B cell (primary cell): Measurements from ENCODE around the gene CCDC6. TPM values are rescaled to one million over a fixed set of nuclear protein-coding genes. Genes with fewer than 3 reads are reported as not detected.

Source experiments
- ATAC-seq: fragments of 200-7000 bp; cut with Tn5 transposase; one replicate; pipeline ENCODE4 v1.10.0; 2021; ENCODE audit warnings: low read depth, mild to moderate bottlenecking, moderate number of reproducible peaks, moderate library complexity
- CTCF ChIA-PET: fragments of 350-600 bp; sonication (Branson Sonifier 250); formaldehyde crosslinking; loops from one replicate; lab custom pipeline; 2021; ENCODE audit warnings: antibody characterized with exemption, inconsistent platforms; lab: Charles Lee
- POLR2A ChIA-PET: fragments of 350-600 bp; sonication (Branson Sonifier 250); formaldehyde crosslinking; loops from one replicate; lab custom pipeline; 2021; ENCODE audit warnings: antibody characterized with exemption; lab: Charles Lee
- DNase-seq: peaks from one replicate; pipeline ENCODE4 v3.0.0; 2013
- H2AFZ ChIP-seq: 2 replicates; pipeline ENCODE4 v1.6.1; 2012; ENCODE audit warnings: mild to moderate bottlenecking, low read depth, low read length; ENCODE audit not compliant: insufficient read depth, poor library complexity, severe bottlenecking
- H3K27ac ChIP-seq, 2 donors: 1 replicate in 1 of 2; 2 replicates in 1 of 2; pipeline ENCODE4 v1.5.1; 2012 to 2013; ENCODE audit warnings: low read length in 2 of 2, mild to moderate bottlenecking in 2 of 2, moderate library complexity in 1 of 2
- H3K27me3 ChIP-seq, 4 experiments: fragments of 200-600 bp in 1 of 4; sonication (generic) in 1 of 4; replicated peaks in 1 of 4; 1 replicate in 2 of 4; 2 replicates in 2 of 4; pipeline versions ENCODE4 v1.6.1 to v1.7.0; 2013 to 2016; ENCODE audit warnings: low read length in 3 of 4, mild to moderate bottlenecking in 2 of 4, mixed read lengths in 1 of 4, moderate library complexity in 1 of 4; ENCODE audit not compliant: insufficient read depth in 4 of 4, control insufficient read depth in 3 of 4; ENCODE audit errors: control extremely low read depth in 1 of 4
- H3K36me3 ChIP-seq, 2 experiments: replicated peaks in 1 of 2; 1 replicate in 1 of 2; 2 replicates in 1 of 2; pipeline versions ENCODE4 v1.6.1 to v1.7.1; 2013; ENCODE audit warnings: low read length in 1 of 2; ENCODE audit not compliant: insufficient read depth in 2 of 2, control insufficient read depth in 1 of 2; ENCODE audit errors: control extremely low read depth in 1 of 2, extremely low read depth in 1 of 2
- H3K4me1 ChIP-seq, 2 donors: fragments of 200-600 bp in 1 of 2; sonication (generic) in 1 of 2; 1 replicate in 1 of 2; 2 replicates in 1 of 2; pipeline versions ENCODE4 v1.5.1 to v1.6.1; 2013 to 2017; ENCODE audit warnings: low read length in 2 of 2; ENCODE audit not compliant: control insufficient read depth in 2 of 2, insufficient read depth in 2 of 2
- H3K4me2 ChIP-seq: replicated peaks from 2 replicates; pipeline ENCODE3; 2012; ENCODE audit warnings: mild to moderate bottlenecking, low read depth, low read length; ENCODE audit not compliant: poor library complexity, severe bottlenecking
- H3K4me3 ChIP-seq, 5 experiments: fragments of 200-600 bp in 1 of 5; sonication (generic) in 1 of 5; 1 replicate in 3 of 5; 2 replicates in 2 of 5; pipeline versions ENCODE4 v1.5.1 to v1.7.0; 2011 to 2016; ENCODE audit warnings: low read length in 4 of 5, mild to moderate bottlenecking in 4 of 5, low read depth in 2 of 5, control low read depth in 1 of 5, moderate library complexity in 1 of 5; ENCODE audit not compliant: insufficient read depth in 1 of 5; ENCODE audit errors: control extremely low read depth in 1 of 5, extremely low read depth in 1 of 5
- H3K79me2 ChIP-seq: fragments of 200-600 bp; sonication (generic); one replicate; pipeline ENCODE4 v1.6.0; 2016; ENCODE audit warnings: low read length; ENCODE audit not compliant: control insufficient read depth, insufficient read depth
- H3K9ac ChIP-seq: fragments of 200-600 bp; sonication (generic); 2 replicates; pipeline ENCODE4 v1.6.1; 2017; ENCODE audit warnings: mild to moderate bottlenecking, low read length, moderate library complexity
- H3K9me3 ChIP-seq, 3 donors: one replicate each; pipeline versions ENCODE4 v1.6.1 to v1.7.1; 2013; ENCODE audit warnings: low read length in 2 of 3; ENCODE audit not compliant: control insufficient read depth in 2 of 3, insufficient read depth in 1 of 3; ENCODE audit errors: control extremely low read depth in 1 of 3
- H4K20me1 ChIP-seq: 2 replicates; pipeline ENCODE4 v1.6.0; 2012; ENCODE audit warnings: mild to moderate bottlenecking, low read length; ENCODE audit not compliant: insufficient read depth, control insufficient read depth, poor library complexity, severe bottlenecking
- H3K27ac Mint-ChIP-seq: one replicate; pipeline ENCODE4 v1.8.0; 2021; ENCODE audit warnings: mixed read lengths
- H3K27me3 Mint-ChIP-seq: one replicate; pipeline ENCODE4 v1.8.0; 2021; ENCODE audit warnings: mixed read lengths
- H3K4me1 Mint-ChIP-seq: one replicate; pipeline ENCODE4 v1.8.0; 2021; ENCODE audit warnings: mixed read lengths
- H3K4me3 Mint-ChIP-seq: one replicate; pipeline ENCODE4 v1.8.0; 2021; ENCODE audit warnings: mixed read lengths
- H3K9me3 Mint-ChIP-seq: one replicate; pipeline ENCODE4 v1.8.0; 2022; ENCODE audit warnings: mixed read lengths; ENCODE audit not compliant: insufficient read depth
- CTCF ChIP-seq: fragments of 200-600 bp; IDR thresholded peaks from one replicate; pipeline ENCODE4 v1.8.0; 2022; ENCODE audit warnings: antibody characterized with exemption, mild to moderate bottlenecking
- EZH2 ChIP-seq: IDR thresholded peaks from 2 replicates; pipeline ENCODE4 v1.6.1; 2012; ENCODE audit warnings: borderline replicate concordance, low read depth, mild to moderate bottlenecking, moderate library complexity, low read length; ENCODE audit not compliant: insufficient read depth, poor library complexity, severe bottlenecking
- WGBS: methylation state at CpG from one replicate; pipeline ENCODE4 v1.1.5; 2013; ENCODE audit warnings: missing lambda C conversion rate; ENCODE audit not compliant: insufficient coverage; 5-methylcytosine and 5-hydroxymethylcytosine counted together
- intact Hi-C: fragments of 100-400 bp; cut with micrococcal nuclease; formaldehyde crosslinking; loops from one replicate; pipeline ENCODE4 v1.10.0; 2022
- polyA plus RNA-seq: library from polyadenylated mRNA; depleted of rRNA; stranded (reverse); fragments of >200 nt; gene quantifications from 2 replicates; pipeline ENCODE4 v1.2.3, GENCODE V29; 2012
- total RNA-seq, 2 donors: library from RNA; stranded (reverse); fragments of 120-200 nt in 1 of 2; gene quantifications; 1 replicate in 1 of 2; 2 replicates in 1 of 2; pipeline versions ENCODE4 v1.2.3 to v1.2.4, GENCODE V29; 2013 to 2022

The CCDC6 gene
- total and polyA plus RNA-seq, 2 donors (not counting 1 experiment from before 2014, with no cell fraction given) = 18.2 to 30.1 TPM

- ChIA-PET POLR2A (interaction anchor here (1.3 kb wide), 1 partner anchor 37 kb away, joined by 5 read pairs; the partner anchor contains the start of gene CCDC6), CTCF (interaction anchor here (4.7 to 6.8 kb wide), 3 partner anchors 34 to 38 kb away, joined by 39 to 175 read pairs (median 70); partner anchors contain the start of gene CCDC6)
- H2AFZ ChIP-seq = no peak overlapping the region
- no peak overlapping the region for H3K9ac ChIP-seq
- no peak for TF ChIP-seq CTCF
- TF ChIP-seq EZH2 = no peak
- H3K27me3 ChIP-seq = no peaks in the 10 kb centered on the region
- Mint-ChIP-seq H3K9me3 (no peaks in the 10 kb centered on the region), H3K27me3 (no peaks in the 10 kb centered on the region), H3K27ac (peak overlapping the region; percentile 54), H3K4me1 (peaks cover 90% of the 10 kb centered on the region), H3K4me3 (no peak overlapping the region)
- intact Hi-C loops = loop anchor here (5.0 to 10.0 kb wide), 2 partner anchors 37 to 336 kb away; no protein-coding TSS in a partner anchor
- H3K4me1 ChIP-seq = peaks cover 40 to 53% of the 10 kb centered on the region in 2 donors
- H4K20me1 ChIP-seq = peaks cover 73% of the 10 kb centered on the region
- no peak overlapping the region for H3K27ac ChIP-seq
- H3K9me3 ChIP-seq = no peaks in the 10 kb centered on the region
- peaks cover 0 to 4% of the 10 kb centered on the region in 2 experiments for H3K36me3 ChIP-seq
- no peak for ATAC-seq
- no peak overlapping the region for H3K4me3 ChIP-seq
- WGBS = 89% methylated on average over 4 of the region's 6 CpGs
- no peak for DNase-seq
- H3K79me2 ChIP-seq = peaks cover 97% of the 10 kb centered on the region
- no peak overlapping the region for H3K4me2 ChIP-seq
These were observed 37.4 kb downstream of the CCDC6 start for GRCh38 chr10:59868696-59869593.

- peaks cover 77% of the 10 kb centered on the region for H3K4me1 Mint-ChIP-seq
These were observed 38.8 kb downstream of the CCDC6 start for GRCh38 chr10:59867590-59867989.

More at GRCh38 chr10:59867590-59867989, 38.8 kb downstream of the CCDC6 start:
- Mint-ChIP-seq H3K9me3 (no peaks in the 10 kb centered on the region), H3K4me3 (no peak overlapping the region), H3K27me3 (no peaks in the 10 kb centered on the region), H3K27ac (no peak overlapping the region)
- Histone ChIP-seq H3K9ac (no peak overlapping the region), H3K27me3 (no peaks in the 10 kb centered on the region), H3K36me3 (no peaks in the 10 kb centered on the region), H3K79me2 (peaks cover 95% of the 10 kb centered on the region), H3K9me3 (no peaks in the 10 kb centered on the region), H2AFZ (no peak overlapping the region), H3K4me3 (no peak overlapping the region), H3K4me1 (peaks cover 26 to 41% of the 10 kb centered on the region in 2 donors), H3K4me2 (no peak overlapping the region), H4K20me1 (peaks cover 61% of the 10 kb centered on the region), H3K27ac (no peak overlapping the region)
- TF ChIP-seq CTCF = no peak
- no peak for TF ChIP-seq EZH2
- POLR2A ChIA-PET = interaction anchor here (1.3 kb wide), 1 partner anchor 39 kb away, joined by 5 read pairs; the partner anchor contains the start of gene CCDC6
- CTCF ChIA-PET = interaction anchor here (0.7 to 6.8 kb wide), 6 partner anchors 13 to 336 kb away, joined by 3 to 175 read pairs (median 4); partner anchors contain the start of gene CCDC6
- DNase-seq (no peak), ATAC-seq (no peak)
- 94% methylated on average over 3 of the region's 7 CpGs for WGBS
- intact Hi-C loops = loop anchor here (5.0 to 10.0 kb wide), 2 partner anchors 35 to 337 kb away; no protein-coding TSS in a partner anchor
